IMR-90 (cell line): ENCODE results near the gene KLHL3.

ENCODE experiments used
- MXI1 ChIP-seq: IDR thresholded peaks from 2 replicates; pipeline ENCODE4 v1.6.1; 2012; ENCODE audit warnings: low read depth, mild to moderate bottlenecking, low read length, moderate library complexity, borderline replicate concordance
- POLR2A ChIP-seq: IDR thresholded peaks from 2 replicates; pipeline ENCODE4 v1.6.1; 2012; ENCODE audit warnings: mild to moderate bottlenecking, low read depth, low read length
- RFX5 ChIP-seq: IDR thresholded peaks from 2 replicates; pipeline ENCODE4 v1.8.0; 2012; ENCODE audit warnings: low read depth, mild to moderate bottlenecking, low read length, moderate library complexity
- TF ChIP-seq, protein P1 (sequence below): fragments of 150-350 bp; IDR thresholded peaks from 2 replicates; pipeline ENCODE4 v1.6.1; 2017; ENCODE audit warnings: mild to moderate bottlenecking, antibody characterized with exemption, low read length, low read depth

DNA sequence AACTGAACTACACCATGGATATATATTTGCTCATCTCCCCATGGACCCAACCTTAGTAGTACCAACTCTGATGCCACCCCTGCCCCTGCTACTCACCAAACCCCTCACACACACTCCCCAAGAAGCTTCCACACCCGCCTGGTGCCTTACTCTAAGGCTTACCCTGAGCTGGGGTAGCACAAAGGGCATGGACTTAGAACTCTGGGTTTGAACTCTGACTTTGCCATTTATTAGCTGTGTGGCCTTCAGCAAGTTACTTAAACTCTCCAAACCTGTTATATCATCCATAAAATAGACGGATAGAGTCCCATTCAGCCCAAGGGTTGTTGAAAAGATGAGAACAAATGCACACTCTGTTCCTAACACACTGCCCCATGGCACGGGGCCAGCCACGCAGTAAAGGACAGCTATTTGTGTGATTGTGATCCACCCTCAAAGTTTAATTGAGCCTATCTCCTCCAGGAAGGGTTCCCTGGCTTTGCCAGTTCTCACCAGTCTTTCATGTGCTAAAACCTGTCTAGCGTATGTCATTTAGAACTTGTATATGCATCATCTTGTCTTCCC is 111.0 kb downstream of the KLHL3 start:
- TF ChIP-seq, protein P1, sequence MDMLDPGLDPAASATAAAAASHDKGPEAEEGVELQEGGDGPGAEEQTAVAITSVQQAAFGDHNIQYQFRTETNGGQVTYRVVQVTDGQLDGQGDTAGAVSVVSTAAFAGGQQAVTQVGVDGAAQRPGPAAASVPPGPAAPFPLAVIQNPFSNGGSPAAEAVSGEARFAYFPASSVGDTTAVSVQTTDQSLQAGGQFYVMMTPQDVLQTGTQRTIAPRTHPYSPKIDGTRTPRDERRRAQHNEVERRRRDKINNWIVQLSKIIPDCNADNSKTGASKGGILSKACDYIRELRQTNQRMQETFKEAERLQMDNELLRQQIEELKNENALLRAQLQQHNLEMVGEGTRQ, result no peak
- TF ChIP-seq MXI1 (no peak), RFX5 (no peak), POLR2A (no peak)
